ENCODE results near the gene ADARB1. TPM values are rescaled to one million over a fixed set of nuclear protein-coding genes. Genes with fewer than 3 reads are reported as not detected.

Gene ADARB1
- polyA plus RNA-seq, 3 donors: 0.40 to 2.6 (median 1.0) TPM

GRCh38 chr21:45227735-45228134 lies 153.4 kb downstream of the ADARB1 start:
- H3K36me3 Mint-ChIP-seq: peaks cover 0 to under 1% of the 10 kb centered on the region in 2 donors
- no peak overlapping the region for H3K4me3 Mint-ChIP-seq
- Histone ChIP-seq H3K4me3 (replicated peaks in 1 of 3; ENCODE audit: low read depth in 2 of 3, low read length in 3 of 3) (no peak overlapping the region), H3K9ac (ENCODE audit: insufficient read depth, low read length, poor library complexity, severe bottlenecking) (no peak overlapping the region), H3K4me1 (ENCODE audit: control insufficient read depth in 1 of 2, insufficient read depth in 2 of 2, low read length in 2 of 2) (no peaks in the 10 kb centered on the region), H4K20me1 (ENCODE audit: insufficient read depth, low read length) (no peaks in the 10 kb centered on the region), H3K9me3 (replicated peaks in 1 of 2; ENCODE audit: control insufficient read depth in 1 of 2, insufficient read depth in 1 of 2, low read length in 2 of 2) (no peaks in the 10 kb centered on the region), H3K36me3 (replicated peaks in 1 of 2; ENCODE audit: control insufficient read depth in 1 of 2, insufficient read depth in 2 of 2, low read length in 2 of 2) (no peaks in the 10 kb centered on the region), H2AFZ (ENCODE audit: insufficient read depth, low read depth, low read length, poor library complexity, severe bottlenecking) (no peak overlapping the region), H3K27ac (ENCODE audit: low read depth in 1 of 2, low read length in 2 of 2) (no peak overlapping the region), H3K27me3 (ENCODE audit: control insufficient read depth in 2 of 2, insufficient read depth in 2 of 2, low read length in 2 of 2) (no peaks in the 10 kb centered on the region), H3K79me2 (ENCODE audit: insufficient read depth, low read length) (no peaks in the 10 kb centered on the region), H3K4me2 (replicated peaks; ENCODE audit: extremely low read depth, low read length, poor library complexity, severe bottlenecking) (no peak overlapping the region)
- intact Hi-C loops (cut with micrococcal nuclease): no loop called here
- H3K9me3 Mint-ChIP-seq: no peaks in the 10 kb centered on the region
- peaks cover 7% of the 10 kb centered on the region in 3 donors for H3K27me3 Mint-ChIP-seq (ENCODE audit: low read depth in 3 of 3)
- H3K4me1 Mint-ChIP-seq: peaks cover 3% of the 10 kb centered on the region
- no peak overlapping the region for H3K27ac Mint-ChIP-seq
- 85% methylated on average over 4 of the region's 10 CpGs for WGBS (ENCODE audit: insufficient coverage)
- no peak for TF ChIP-seq CTCF (IDR thresholded peaks at IDR 0.05)
- no peak for DNase-seq

GRCh38 chr21:45228171-45228641 lies 153.8 kb downstream of the ADARB1 start:
- H3K4me3 Mint-ChIP-seq: no peak overlapping the region
- intact Hi-C loops (cut with micrococcal nuclease): no loop called here
- Histone ChIP-seq H2AFZ (ENCODE audit: insufficient read depth, low read depth, low read length, poor library complexity, severe bottlenecking) (no peak overlapping the region), H4K20me1 (ENCODE audit: insufficient read depth, low read length) (no peaks in the 10 kb centered on the region), H3K27ac (ENCODE audit: low read depth in 1 of 2, low read length in 2 of 2) (no peak overlapping the region), H3K9me3 (replicated peaks in 1 of 2; ENCODE audit: control insufficient read depth in 1 of 2, insufficient read depth in 1 of 2, low read length in 2 of 2) (no peaks in the 10 kb centered on the region), H3K4me2 (replicated peaks; ENCODE audit: extremely low read depth, low read length, poor library complexity, severe bottlenecking) (no peak overlapping the region), H3K4me1 (ENCODE audit: control insufficient read depth in 1 of 2, insufficient read depth in 2 of 2, low read length in 2 of 2) (no peaks in the 10 kb centered on the region), H3K79me2 (ENCODE audit: insufficient read depth, low read length) (no peaks in the 10 kb centered on the region), H3K9ac (ENCODE audit: insufficient read depth, low read length, poor library complexity, severe bottlenecking) (no peak overlapping the region), H3K4me3 (replicated peaks in 1 of 3; ENCODE audit: low read depth in 2 of 3, low read length in 3 of 3) (no peak overlapping the region), H3K36me3 (replicated peaks in 1 of 2; ENCODE audit: control insufficient read depth in 1 of 2, insufficient read depth in 2 of 2, low read length in 2 of 2) (no peaks in the 10 kb centered on the region), H3K27me3 (ENCODE audit: control insufficient read depth in 2 of 2, insufficient read depth in 2 of 2, low read length in 2 of 2) (no peaks in the 10 kb centered on the region)
- H3K9me3 Mint-ChIP-seq: no peaks in the 10 kb centered on the region
- no peaks in the 10 kb centered on the region for H3K36me3 Mint-ChIP-seq
- peaks cover 3% of the 10 kb centered on the region for H3K4me1 Mint-ChIP-seq
- no peak for DNase-seq
- WGBS (ENCODE audit: insufficient coverage): 86% methylated on average over 5 of the region's 6 CpGs
- no peak overlapping the region for H3K27ac Mint-ChIP-seq
- H3K27me3 Mint-ChIP-seq (ENCODE audit: low read depth in 3 of 3): peaks cover 7% of the 10 kb centered on the region in 3 donors
- no peak for TF ChIP-seq CTCF (IDR thresholded peaks at IDR 0.05)

Measured in CD14-positive monocyte (primary cell).